SH-SY5Y (cell line): ENCODE data around the gene AHSG.

Source experiments
- GATA2 ChIP-seq: IDR thresholded peaks from 2 replicates; pipeline ENCODE4 v1.6.1; 2011; ENCODE audit warnings: mild to moderate bottlenecking, low read depth, low read length
- GATA3 ChIP-seq: IDR thresholded peaks from 2 replicates; pipeline ENCODE4 v1.6.1; 2011; ENCODE audit warnings: low read depth, mild to moderate bottlenecking, low read length, moderate library complexity

GRCh38 chr3:186614597-186615483 lies 2.0 kb downstream of the AHSG start:
- TF ChIP-seq GATA2 (no peak), GATA3 (no peak)
